HG03139 (cell line): ENCODE measurements around the gene USP54.

Experiments used
- ATAC-seq: cut with Tn5 transposase; IDR thresholded peaks from one replicate; pipeline ENCODE4 v1.9.1; 2021; ENCODE audit not compliant: unreplicated experiment

The USP54 gene

DNA sequence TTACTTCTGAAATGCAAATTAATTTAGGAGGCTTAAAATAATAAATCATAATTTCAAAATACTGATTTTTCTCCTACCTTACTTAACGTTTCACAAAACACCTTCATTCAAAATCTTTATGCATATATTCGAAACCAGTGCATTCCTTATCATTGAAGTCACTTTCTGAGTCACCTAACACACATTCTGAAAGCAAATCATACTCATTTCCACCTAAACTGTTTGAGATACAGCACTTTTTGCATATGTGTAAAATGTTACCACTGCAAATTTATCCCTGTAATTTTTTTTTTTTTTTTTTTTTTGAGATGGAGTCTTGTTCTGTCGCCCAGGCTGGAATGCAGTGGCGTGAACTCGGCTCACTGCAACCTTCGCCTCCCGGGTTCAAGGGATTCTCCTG, 111.0 kb downstream of the USP54 start:
- no peak for ATAC-seq

DNA sequence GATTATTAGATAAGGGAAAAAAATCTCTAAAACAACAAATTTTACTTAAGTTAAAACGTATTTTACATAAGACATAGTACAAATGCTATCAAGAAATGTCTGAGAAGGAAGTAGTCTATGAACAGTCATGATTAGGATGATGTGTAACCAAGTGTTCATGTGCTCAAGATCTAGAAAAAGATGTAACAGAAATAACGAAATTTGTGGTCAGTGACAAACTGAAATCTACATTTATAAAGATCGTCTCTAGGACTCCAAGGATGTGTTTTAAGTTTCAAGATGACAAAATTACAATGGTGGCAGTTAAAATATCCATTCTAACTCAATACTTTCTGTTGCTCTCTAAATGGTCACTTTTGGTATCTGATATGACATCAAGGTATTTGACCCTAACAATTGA, 112.5 kb downstream of the USP54 start:
- no peak for ATAC-seq

DNA sequence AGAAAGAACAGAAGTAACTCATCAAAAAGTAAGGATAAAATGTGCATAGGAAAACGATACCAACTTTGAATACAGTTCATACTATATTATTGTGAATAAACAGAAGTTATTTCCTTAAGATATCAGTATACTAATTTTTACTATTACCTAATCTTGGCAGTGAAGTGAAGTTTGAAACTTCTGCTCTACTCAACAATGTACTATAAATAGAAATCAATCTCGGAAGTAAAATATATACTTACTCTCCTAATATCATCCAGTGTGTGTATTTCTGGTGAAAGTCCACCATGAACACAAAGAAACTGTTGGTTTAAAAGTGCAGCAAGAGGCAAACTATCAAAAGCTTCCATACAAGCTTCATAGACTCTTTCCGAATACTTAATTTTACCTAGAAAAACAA, 119.9 kb downstream of the USP54 start:
- ATAC-seq: no peak

DNA sequence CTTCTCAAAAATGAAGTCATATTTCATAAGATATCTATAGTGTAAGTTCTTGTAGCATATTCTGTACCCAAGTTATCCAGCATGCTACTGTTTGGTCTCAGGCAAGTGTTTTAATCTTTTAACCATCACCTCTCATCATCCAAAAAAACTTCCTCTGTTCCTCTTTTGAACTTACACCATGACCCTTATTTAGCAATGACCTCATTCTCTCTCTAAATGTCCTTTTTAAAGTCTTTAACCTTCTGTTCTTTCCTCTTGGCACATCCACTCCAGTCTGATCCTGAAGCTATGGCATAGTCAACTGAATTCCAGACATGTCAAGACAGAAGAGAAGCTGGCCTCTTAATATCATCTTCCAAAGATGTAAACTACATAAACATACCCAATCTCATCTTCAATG, 121.6 kb downstream of the USP54 start:
- ATAC-seq: no peak

DNA sequence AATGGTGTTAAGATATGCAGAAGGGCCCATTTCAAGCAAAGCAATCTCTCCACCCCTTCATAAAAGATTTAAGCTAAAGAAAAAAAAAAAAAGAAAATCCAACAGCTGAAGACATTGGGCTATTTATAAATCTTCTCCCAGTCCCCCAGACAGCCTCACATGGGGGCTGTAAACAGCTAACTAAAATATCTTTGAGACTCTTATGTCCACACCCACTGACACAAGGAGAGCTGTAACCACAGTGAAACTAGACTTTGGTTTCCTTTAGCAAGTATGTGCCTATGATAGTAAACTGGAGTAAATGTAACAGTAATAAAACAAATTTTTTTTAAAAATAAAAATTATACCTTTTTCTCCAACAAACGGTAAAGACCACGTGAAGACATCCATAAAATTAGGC, 123.9 kb downstream of the USP54 start:
- ATAC-seq: no peak

DNA sequence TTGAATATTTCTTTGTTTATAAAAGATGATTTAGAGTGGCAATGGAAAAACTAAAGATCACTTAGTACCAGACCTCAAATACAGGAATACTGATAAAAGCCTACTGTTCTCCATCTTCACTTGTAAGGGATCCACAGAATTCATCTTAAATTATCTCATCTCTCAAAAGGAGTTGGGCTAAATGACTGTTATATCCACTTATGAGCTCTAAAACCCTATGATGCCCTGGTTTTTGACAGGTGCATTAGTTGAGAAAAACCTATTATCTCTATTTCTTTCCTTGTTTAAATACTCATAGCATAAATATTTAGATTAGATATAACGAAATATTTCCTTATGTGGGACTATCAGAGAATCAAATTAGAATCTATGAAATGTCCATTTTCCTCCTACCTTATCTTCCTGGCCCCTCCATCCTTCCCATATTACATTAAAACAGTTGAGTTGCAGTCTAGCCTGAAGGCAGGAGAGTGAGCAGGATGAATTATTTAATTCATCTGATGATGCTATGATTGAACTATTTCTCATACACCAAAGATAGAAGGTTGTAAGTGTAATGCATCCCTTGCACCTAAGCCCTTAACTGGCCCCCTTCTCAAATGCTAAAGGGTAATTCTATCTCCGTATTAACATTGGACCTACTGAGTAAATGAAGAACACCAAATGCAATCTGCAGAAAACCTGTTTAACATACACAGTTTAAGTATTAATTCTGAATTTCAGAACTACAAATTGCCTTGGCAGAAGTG, 125.0 kb downstream of the USP54 start:
- no peak for ATAC-seq

DNA sequence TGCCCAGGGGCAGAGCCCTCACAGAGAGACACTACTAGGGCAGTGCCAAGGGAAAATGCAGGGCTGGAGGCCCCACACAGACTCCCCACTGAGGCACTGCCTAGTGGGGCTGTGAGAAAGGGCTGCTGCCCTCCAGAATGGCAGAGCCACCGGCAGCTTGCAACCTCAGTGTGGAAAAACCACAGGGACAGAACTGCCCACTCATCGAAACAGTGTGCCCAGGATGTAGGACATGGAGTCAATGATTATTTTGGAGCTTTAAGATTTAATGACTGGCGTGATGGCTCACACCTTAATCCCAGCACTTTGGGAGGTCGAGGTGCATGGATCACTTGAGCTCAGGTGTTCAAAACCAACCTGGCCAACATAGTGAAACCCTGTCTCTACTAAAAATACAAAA, 130.2 kb downstream of the USP54 start:
- no peak for ATAC-seq

DNA sequence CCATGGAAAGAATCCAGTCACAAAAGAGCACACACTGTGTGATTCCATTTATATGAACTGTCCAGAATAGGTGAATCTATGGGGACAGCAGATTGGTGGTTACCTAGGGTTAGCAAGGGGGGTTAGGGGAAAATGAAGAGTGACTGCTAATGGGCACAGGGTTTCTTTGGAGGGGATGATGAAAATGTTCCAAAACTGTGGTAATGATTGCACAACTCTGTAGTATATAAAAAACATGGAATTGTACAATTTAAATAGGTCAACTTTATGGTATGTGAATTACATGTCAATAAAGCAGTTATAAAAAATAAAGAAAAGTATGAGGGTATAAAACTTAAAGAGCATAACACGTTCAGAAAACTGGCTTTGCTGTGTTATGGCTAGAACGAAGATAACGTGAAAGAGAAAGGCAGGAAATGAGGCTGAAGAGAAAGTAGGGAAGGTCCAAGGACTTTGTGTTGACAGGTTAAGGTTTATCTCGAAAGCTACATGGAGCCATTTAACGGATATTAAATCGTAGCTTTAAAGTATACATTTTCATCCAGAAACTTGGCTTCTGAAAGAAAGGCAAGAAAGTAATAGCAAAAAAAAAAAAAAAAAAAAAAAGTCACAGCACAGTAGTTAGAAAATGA, 131.3 kb downstream of the USP54 start:
- no peak for ATAC-seq

DNA sequence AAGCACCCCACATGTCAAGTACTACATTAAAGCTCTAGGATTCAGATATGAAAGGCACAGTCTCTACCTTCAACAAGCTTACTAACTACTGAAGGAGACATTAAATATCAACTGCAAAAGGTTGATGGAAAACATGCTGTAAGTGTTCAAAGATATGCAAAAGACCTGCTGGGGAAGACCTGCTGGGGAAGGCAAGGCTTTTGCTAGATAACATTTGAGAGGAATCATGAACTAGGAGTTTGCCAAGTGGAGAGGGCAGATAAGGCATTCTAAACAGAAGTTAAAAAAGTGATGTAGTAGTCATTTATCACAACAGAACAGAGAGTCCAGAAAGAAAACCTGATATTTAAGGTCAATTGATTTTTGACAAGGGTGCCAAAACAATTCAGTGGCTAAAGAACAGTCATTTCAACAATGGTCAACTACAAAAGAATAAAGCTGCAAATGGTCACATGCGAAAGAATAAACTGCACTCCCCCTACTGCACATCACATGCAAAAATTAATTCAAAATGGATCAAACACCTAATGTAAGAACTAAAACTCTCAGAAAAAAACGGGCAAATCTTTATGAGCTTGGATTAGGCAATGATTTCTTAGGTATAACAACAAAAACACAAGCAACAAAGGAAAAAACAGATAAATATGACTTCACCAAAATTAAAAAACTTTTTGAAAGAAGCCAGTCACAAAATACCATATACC, 134.8 kb downstream of the USP54 start:
- no peak for ATAC-seq

DNA sequence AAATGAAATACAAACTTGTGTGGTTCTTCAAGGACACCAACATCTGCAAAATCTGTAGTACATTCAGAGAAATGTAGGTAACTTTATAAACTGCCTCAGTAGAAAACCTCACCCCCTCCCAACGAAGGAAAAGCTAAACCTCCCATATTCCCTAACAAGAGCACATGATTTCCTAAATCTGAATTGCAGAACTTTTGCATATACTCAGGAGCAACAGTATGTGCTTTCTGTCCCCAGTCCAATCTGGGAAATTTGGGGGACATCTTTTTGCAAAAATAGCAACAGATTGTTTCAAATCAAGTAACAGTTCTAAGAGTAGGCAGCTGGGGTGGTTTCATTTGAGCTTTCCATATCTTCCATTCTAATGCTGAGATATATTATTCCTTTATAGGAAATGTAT, 142.0 kb downstream of the USP54 start:
- ATAC-seq: no peak

DNA sequence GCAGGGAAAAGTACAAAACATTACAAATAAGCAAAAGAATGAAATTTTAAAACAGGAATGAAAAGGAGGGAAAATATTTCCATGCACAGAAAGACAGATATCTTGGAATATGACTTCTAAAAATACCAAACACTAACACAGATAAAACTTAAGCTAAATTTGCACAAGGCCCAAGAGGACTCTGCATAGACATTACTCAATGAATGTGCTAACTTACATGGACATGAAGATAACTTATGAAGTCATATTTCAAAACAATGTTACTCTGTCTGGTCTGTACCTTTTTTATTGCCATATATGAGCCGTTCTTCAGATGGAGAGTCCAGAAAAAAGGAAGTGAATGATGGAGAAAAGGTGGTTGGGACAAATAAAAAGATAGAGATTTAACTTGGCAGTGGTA, 142.8 kb downstream of the USP54 start:
- ATAC-seq: no peak
